Endodermal cell (in vitro differentiated cells): ENCODE results near the gene TAS2R43. TPM values are rescaled to one million over a fixed set of nuclear protein-coding genes. Genes with fewer than 3 reads are reported as not detected.
"Not testable (repeated sequence)": the region's sequence is repeated elsewhere in the genome, so short reads cannot be mapped to it uniquely, and the experiment has no call there.

ENCODE experiments used
- DNase-seq: peaks from one replicate; pipeline ENCODE4 v3.0.0-alpha.2; 2017
- H3K27ac ChIP-seq: 2 replicates; pipeline ENCODE4 v1.5.1; 2013; ENCODE audit warnings: mild to moderate bottlenecking, low read depth, low read length, moderate library complexity
- H3K27me3 ChIP-seq: 2 replicates; pipeline ENCODE4 v1.6.1; 2013; ENCODE audit warnings: mild to moderate bottlenecking, low read length, moderate library complexity; ENCODE audit not compliant: insufficient read depth, control insufficient read depth, poor library complexity, severe bottlenecking
- H3K36me3 ChIP-seq: 2 replicates; pipeline ENCODE4 v1.7.0; 2013; ENCODE audit warnings: mild to moderate bottlenecking, low read length, moderate library complexity; ENCODE audit not compliant: control insufficient read depth, insufficient read depth
- H3K4me1 ChIP-seq: one replicate; pipeline ENCODE4 v1.7.0; 2013; ENCODE audit warnings: low read length; ENCODE audit not compliant: control insufficient read depth, insufficient read depth
- H3K4me3 ChIP-seq: 2 replicates; pipeline ENCODE4 v1.5.1; 2013; ENCODE audit warnings: mild to moderate bottlenecking, low read length, moderate library complexity
- H3K9ac ChIP-seq: 2 replicates; pipeline ENCODE4 v1.6.1; 2013; ENCODE audit warnings: mild to moderate bottlenecking, low read length, moderate library complexity; ENCODE audit not compliant: poor library complexity, severe bottlenecking; ENCODE audit errors: extremely low read depth
- H3K9me3 ChIP-seq: 2 replicates; pipeline ENCODE4 v1.6.1; 2013; ENCODE audit warnings: mild to moderate bottlenecking, low read length, moderate library complexity; ENCODE audit not compliant: control insufficient read depth
- H3K27ac Mint-ChIP-seq: 2 replicates; pipeline ENCODE4 v1.8.0; 2020; ENCODE audit warnings: mixed read lengths
- H3K27me3 Mint-ChIP-seq: 2 replicates; pipeline ENCODE4 v1.8.0; 2021; ENCODE audit warnings: mild to moderate bottlenecking, mixed read lengths; ENCODE audit not compliant: insufficient read depth
- H3K36me3 Mint-ChIP-seq: 2 replicates; pipeline ENCODE4 v1.8.0; 2020; ENCODE audit warnings: low read depth, mixed read lengths
- H3K4me1 Mint-ChIP-seq: 2 replicates; pipeline ENCODE4 v1.8.0; 2020; ENCODE audit warnings: mixed read lengths
- H3K4me3 Mint-ChIP-seq: 2 replicates; pipeline ENCODE4 v1.8.0; 2020; ENCODE audit warnings: mild to moderate bottlenecking, moderate library complexity, mixed read lengths
- H3K9me3 Mint-ChIP-seq: 2 replicates; pipeline ENCODE4 v1.8.0; 2020; ENCODE audit warnings: mild to moderate bottlenecking, mixed read lengths
- CTCF ChIP-seq: fragments of 200-600 bp; sonication (generic); conservative IDR thresholded peaks from 2 replicates; pipeline ENCODE4 v1.5.0; 2021; ENCODE audit warnings: antibody characterized with exemption, mild to moderate bottlenecking
- WGBS, 2 experiments: methylation state at CpG; one replicate each; pipeline versions ENCODE4 v1.1.5 to v1.1.7; 2013; ENCODE audit warnings: missing lambda C conversion rate in 2 of 2, mixed read lengths in 1 of 2; ENCODE audit not compliant: insufficient coverage in 1 of 2, insufficient read length in 1 of 2; 5-methylcytosine and 5-hydroxymethylcytosine counted together
- total RNA-seq, 2 donors: library from RNA; stranded (reverse); fragmentation: NEBNext Ultra II Directional in 1 of 2; extraction: Animal tissue kit (Norgen Biotek cat#: 25700) in 1 of 2; gene quantifications; 2 replicates in 1 of 2; 3 replicates in 1 of 2; pipeline ENCODE4 v1.2.1, GENCODE V29; 2021

The TAS2R43 gene
- total RNA-seq, 2 donors from 2014 or later: 0.82 to 2.5 TPM

GRCh38 chr12:11107719-11108118 is 15.6 kb upstream of the TAS2R43 start:
- H3K27me3 ChIP-seq: no peaks in the 10 kb centered on the region
- no peaks in the 10 kb centered on the region for H3K4me1 ChIP-seq
- Mint-ChIP-seq H3K36me3 (peaks cover 85% of the 10 kb centered on the region), H3K4me1 (peaks cover 2% of the 10 kb centered on the region), H3K9me3 (peaks cover 40% of the 10 kb centered on the region), H3K27ac (no peak overlapping the region), H3K27me3 (no peaks in the 10 kb centered on the region), H3K4me3 (no peak overlapping the region)
- no peak overlapping the region for H3K27ac ChIP-seq
- peaks cover 23% of the 10 kb centered on the region for H3K9me3 ChIP-seq
- H3K4me3 ChIP-seq: no peak overlapping the region
- peaks cover 15% of the 10 kb centered on the region for H3K36me3 ChIP-seq
- H3K9ac ChIP-seq: no peak overlapping the region
- TF ChIP-seq CTCF: no peak
- DNase-seq: no peak
- WGBS, 2 experiments: 94% methylated on average over 1 of the region's 1 CpG; no CpG with 5 or more reads in 1 of the 2 experiments

- Histone ChIP-seq H3K4me3 (no peak overlapping the region), H3K9me3 (peaks cover 13% of the 10 kb centered on the region), H3K4me1 (no peaks in the 10 kb centered on the region), H3K36me3 (peaks cover 15% of the 10 kb centered on the region), H3K9ac (no peak overlapping the region), H3K27ac (no peak overlapping the region), H3K27me3 (no peaks in the 10 kb centered on the region)
- Mint-ChIP-seq H3K27ac (no peak overlapping the region), H3K4me1 (no peaks in the 10 kb centered on the region), H3K27me3 (no peaks in the 10 kb centered on the region), H3K9me3 (peaks cover 37% of the 10 kb centered on the region), H3K4me3 (no peak overlapping the region), H3K36me3 (peaks cover 85% of the 10 kb centered on the region)
- TF ChIP-seq CTCF: no peak
- DNase-seq: no peak
- no CpG with 5 or more reads among the region's 2 CpGs for WGBS, 2 experiments
These were observed 14.2 kb upstream of the TAS2R43 start for GRCh38 chr12:11106288-11106687.

GRCh38 chr12:11105546-11105945 is 13.4 kb upstream of the TAS2R43 start:
- Mint-ChIP-seq H3K36me3 (peaks cover 82% of the 10 kb centered on the region), H3K27ac (no peak overlapping the region), H3K4me3 (no peak overlapping the region), H3K4me1 (no peaks in the 10 kb centered on the region), H3K27me3 (no peaks in the 10 kb centered on the region), H3K9me3 (peaks cover 33% of the 10 kb centered on the region)
- peaks cover 15% of the 10 kb centered on the region for H3K36me3 ChIP-seq
- H3K4me3 ChIP-seq: no peak overlapping the region
- DNase-seq: no peak
- H3K4me1 ChIP-seq: no peaks in the 10 kb centered on the region
- H3K9me3 ChIP-seq: peaks cover 16% of the 10 kb centered on the region
- H3K9ac ChIP-seq: no peak overlapping the region
- H3K27ac ChIP-seq: no peak overlapping the region
- 91 to 100% methylated on average over 1 of the region's 2 CpGs for WGBS, 2 experiments
- TF ChIP-seq CTCF: no peak
- no peaks in the 10 kb centered on the region for H3K27me3 ChIP-seq

- no CpG with 5 or more reads among the region's 2 CpGs for WGBS, 2 experiments
- not testable (repeated sequence) for H3K4me1 ChIP-seq, H3K4me3 Mint-ChIP-seq
These were observed 2.8 kb upstream of the TAS2R43 start for GRCh38 chr12:11094910-11095309.

More at GRCh38 chr12:11094910-11095309, 2.8 kb upstream of the TAS2R43 start:
- not testable (repeated sequence) for H3K9me3 Mint-ChIP-seq, H3K27me3 ChIP-seq, H3K27ac Mint-ChIP-seq, H3K4me1 Mint-ChIP-seq, DNase-seq, H3K36me3 ChIP-seq, H3K27ac ChIP-seq, H3K9ac ChIP-seq, H3K27me3 Mint-ChIP-seq, H3K9me3 ChIP-seq, H3K4me3 ChIP-seq
- H3K36me3 Mint-ChIP-seq: peaks cover 42% of the 10 kb centered on the region
